Right lobe of liver (tissue), 4 donors: ENCODE results near the gene BARD1.

ENCODE experiments used
- POLR2A ChIP-seq: fragments of 450-650 bp; IDR thresholded peaks from one replicate; pipeline ENCODE4 v1.6.1; 2017; ENCODE audit warnings: antibody characterized with exemption, mild to moderate bottlenecking
- TF ChIP-seq, protein P1 (sequence below), 4 donors: fragments of 200-600 bp in 3 of 4; fragments of 450-650 bp in 1 of 4; IDR thresholded peaks; one replicate each; pipeline versions ENCODE4 v1.5.1 to v1.8.0; 2016 to 2022; ENCODE audit warnings: antibody characterized with exemption in 4 of 4, mild to moderate bottlenecking in 2 of 4
- donor health status: DM: no; HTN: no; CAD: no.
- donor health status: DM: no; HTN: no; CAD: no.
- donor health status: DM: no; HTN: yes; CAD: no.

DNA sequence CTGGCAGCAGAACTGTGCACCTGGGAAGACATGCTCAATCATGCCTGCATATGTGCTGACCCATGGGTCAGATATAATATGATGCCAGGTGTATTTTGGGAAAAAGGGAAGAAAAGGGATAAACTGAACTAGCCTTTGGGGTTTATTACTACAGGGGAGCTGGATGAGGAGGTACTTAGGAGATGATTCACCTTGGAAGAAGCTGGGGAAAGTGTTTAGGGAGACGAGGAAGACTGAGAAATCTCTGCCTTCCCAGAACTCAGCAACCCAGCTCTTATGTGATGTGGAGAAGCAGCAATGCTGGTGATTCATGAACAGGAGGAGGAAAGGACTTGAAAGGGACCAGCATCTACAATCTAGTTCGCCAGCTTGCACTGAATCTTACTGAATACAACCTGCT, 110.2 kb downstream of the BARD1 start:
- TF ChIP-seq, protein P1, sequence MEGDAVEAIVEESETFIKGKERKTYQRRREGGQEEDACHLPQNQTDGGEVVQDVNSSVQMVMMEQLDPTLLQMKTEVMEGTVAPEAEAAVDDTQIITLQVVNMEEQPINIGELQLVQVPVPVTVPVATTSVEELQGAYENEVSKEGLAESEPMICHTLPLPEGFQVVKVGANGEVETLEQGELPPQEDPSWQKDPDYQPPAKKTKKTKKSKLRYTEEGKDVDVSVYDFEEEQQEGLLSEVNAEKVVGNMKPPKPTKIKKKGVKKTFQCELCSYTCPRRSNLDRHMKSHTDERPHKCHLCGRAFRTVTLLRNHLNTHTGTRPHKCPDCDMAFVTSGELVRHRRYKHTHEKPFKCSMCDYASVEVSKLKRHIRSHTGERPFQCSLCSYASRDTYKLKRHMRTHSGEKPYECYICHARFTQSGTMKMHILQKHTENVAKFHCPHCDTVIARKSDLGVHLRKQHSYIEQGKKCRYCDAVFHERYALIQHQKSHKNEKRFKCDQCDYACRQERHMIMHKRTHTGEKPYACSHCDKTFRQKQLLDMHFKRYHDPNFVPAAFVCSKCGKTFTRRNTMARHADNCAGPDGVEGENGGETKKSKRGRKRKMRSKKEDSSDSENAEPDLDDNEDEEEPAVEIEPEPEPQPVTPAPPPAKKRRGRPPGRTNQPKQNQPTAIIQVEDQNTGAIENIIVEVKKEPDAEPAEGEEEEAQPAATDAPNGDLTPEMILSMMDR (IDR thresholded peaks at IDR 0.05) = no peak
- no peak for TF ChIP-seq POLR2A
